G401.6 (cell line): Measurements from ENCODE around the gene BAHCC1.

Experiments
- FAIRE-seq: peaks from 2 replicates; lab custom pipeline; 2012; peaks lifted over from hg19 to GRCh38; lab: Jason Lieb, UNC

BAHCC1 gene

GRCh38 chr17:81498953-81499600, 103.8 kb downstream of the BAHCC1 start:
- no peak for FAIRE-seq

GRCh38 chr17:81499601-81499970, 104.3 kb downstream of the BAHCC1 start:
- no peak for FAIRE-seq

GRCh38 chr17:81500047-81500446, 104.8 kb downstream of the BAHCC1 start:
- FAIRE-seq: no peak

- FAIRE-seq: no peak
Measured at GRCh38 chr17:81502471-81503017, 107.3 kb downstream of the BAHCC1 start.

GRCh38 chr17:81503619-81504018, 108.4 kb downstream of the BAHCC1 start:
- no peak for FAIRE-seq

GRCh38 chr17:81508639-81509206, 113.5 kb downstream of the BAHCC1 start:
- FAIRE-seq: no peak

- peak; percentile 86 for FAIRE-seq
Measured at GRCh38 chr17:81509207-81509971, 114.1 kb downstream of the BAHCC1 start.

GRCh38 chr17:81509972-81510784, 114.9 kb downstream of the BAHCC1 start:
- no peak for FAIRE-seq

- no peak for FAIRE-seq
Measured at GRCh38 chr17:81510785-81511553, 115.7 kb downstream of the BAHCC1 start.

- no peak for FAIRE-seq
Measured at GRCh38 chr17:81511554-81511803, 116.2 kb downstream of the BAHCC1 start.

- no peak for FAIRE-seq
Measured at GRCh38 chr17:81511804-81512561, 116.7 kb downstream of the BAHCC1 start.

GRCh38 chr17:81512562-81513371, 117.5 kb downstream of the BAHCC1 start, which contains the start of gene ACTG1:
ACTG1 (minus strand) TSS chr17:81512799; CDS start chr17:81512354, 445 bp downstream.
- FAIRE-seq: no peak

GRCh38 chr17:81513372-81513752, 118.1 kb downstream of the BAHCC1 start:
- no peak for FAIRE-seq

- no peak for FAIRE-seq
Measured at GRCh38 chr17:81513753-81514488, 118.7 kb downstream of the BAHCC1 start.

GRCh38 chr17:81514489-81514738, 119.2 kb downstream of the BAHCC1 start:
- FAIRE-seq: no peak

GRCh38 chr17:81514739-81515529, 119.7 kb downstream of the BAHCC1 start:
- no peak for FAIRE-seq

- FAIRE-seq: no peak
Measured at GRCh38 chr17:81515530-81516041, 120.3 kb downstream of the BAHCC1 start.
